ENCODE data around the gene CETP.
"Not testable (repeated sequence)": the region's sequence is repeated elsewhere in the genome, so short reads cannot be mapped to it uniquely, and the experiment has no call there.

Gene CETP

GRCh38 chr16:56953006-56953405 is 8.7 kb upstream of the CETP start:
- in situ Hi-C loops (cut with MboI; ENCODE audit: low sequenced_read_pairs) = no loop called here

GRCh38 chr16:56956076-56956475 is 5.7 kb upstream of the CETP start:
- in situ Hi-C loops (cut with MboI; ENCODE audit: low sequenced_read_pairs) = no loop called here

- in situ Hi-C loops (cut with MboI; ENCODE audit: low sequenced_read_pairs) = no loop called here
Measured at GRCh38 chr16:56956756-56957155, 5.0 kb upstream of the CETP start.

GRCh38 chr16:56960681-56961281 is 969 bp upstream of the CETP start:
- in situ Hi-C loops (cut with MboI; ENCODE audit: low sequenced_read_pairs) = no loop called here

- in situ Hi-C loops (cut with MboI; ENCODE audit: low sequenced_read_pairs) = no loop called here
Measured at GRCh38 chr16:56961386-56961785, 364 bp upstream of the CETP start.

- in situ Hi-C loops (cut with MboI; ENCODE audit: low sequenced_read_pairs) = no loop called here
Measured at GRCh38 chr16:56964243-56965148, 2.7 kb downstream of the CETP start.

GRCh38 chr16:56965149-56966092 is 3.7 kb downstream of the CETP start:
- in situ Hi-C loops (cut with MboI; ENCODE audit: low sequenced_read_pairs) = no loop called here

GRCh38 chr16:56966093-56966475 is 4.3 kb downstream of the CETP start:
- in situ Hi-C loops (cut with MboI; ENCODE audit: low sequenced_read_pairs) = no loop called here

- in situ Hi-C loops (cut with MboI; ENCODE audit: low sequenced_read_pairs) = no loop called here
Measured at GRCh38 chr16:56967733-56968132, 6.0 kb downstream of the CETP start.

- in situ Hi-C loops (cut with MboI; ENCODE audit: low sequenced_read_pairs) = no loop called here
Measured at GRCh38 chr16:56969769-56970168, 8.0 kb downstream of the CETP start.

GRCh38 chr16:56970934-56971767 is 9.4 kb downstream of the CETP start:
- in situ Hi-C loops (cut with MboI; ENCODE audit: low sequenced_read_pairs) = no loop called here

GRCh38 chr16:56971768-56972043 is 10.0 kb downstream of the CETP start:
- in situ Hi-C loops (cut with MboI; ENCODE audit: low sequenced_read_pairs) = no loop called here

GRCh38 chr16:56972403-56973293 is 10.9 kb downstream of the CETP start:
- in situ Hi-C loops (cut with MboI; ENCODE audit: low sequenced_read_pairs) = no loop called here

- in situ Hi-C loops (cut with MboI; ENCODE audit: low sequenced_read_pairs) = no loop called here
Measured at GRCh38 chr16:56973294-56973689, 11.5 kb downstream of the CETP start.

GRCh38 chr16:56973899-56974298 is 12.1 kb downstream of the CETP start:
- in situ Hi-C loops (cut with MboI; ENCODE audit: low sequenced_read_pairs) = not testable (repeated sequence)

GRCh38 chr16:56974549-56975300 is 13.0 kb downstream of the CETP start:
- in situ Hi-C loops (cut with MboI; ENCODE audit: low sequenced_read_pairs) = no loop called here

GRCh38 chr16:56975714-56976113 is 14.0 kb downstream of the CETP start:
- in situ Hi-C loops (cut with MboI; ENCODE audit: low sequenced_read_pairs) = no loop called here

- in situ Hi-C loops (cut with MboI; ENCODE audit: low sequenced_read_pairs) = no loop called here
Measured at GRCh38 chr16:56977216-56977615, 15.5 kb downstream of the CETP start.

- in situ Hi-C loops (cut with MboI; ENCODE audit: low sequenced_read_pairs) = no loop called here
Measured at GRCh38 chr16:56977823-56978430, 16.2 kb downstream of the CETP start.

Measured in hTERT RPE-1 (cell line).